ENCODE measurements around the gene FSTL4. TPM values are rescaled to one million over a fixed set of nuclear protein-coding genes. Genes with fewer than 3 reads are reported as not detected.

Gene FSTL4
- total RNA-seq, 1 donor from 2014 or later: 0.21 TPM

GRCh38 chr5:133155326-133155969 is 456.9 kb downstream of the FSTL4 start:
- Mint-ChIP-seq H3K27ac (ENCODE audit: unreplicated experiment) (no peak overlapping the region), H3K9me3 (ENCODE audit: unreplicated experiment) (no peaks in the 10 kb centered on the region), H3K4me1 (ENCODE audit: unreplicated experiment) (no peaks in the 10 kb centered on the region), H3K36me3 (ENCODE audit: low read depth, unreplicated experiment) (no peaks in the 10 kb centered on the region), H3K27me3 (ENCODE audit: unreplicated experiment) (no peaks in the 10 kb centered on the region), H3K4me3 (ENCODE audit: unreplicated experiment) (no peak overlapping the region)
- no peak for TF ChIP-seq CTCF (IDR thresholded peaks at IDR 0.05; ENCODE audit: unreplicated experiment)
- no peak for DNase-seq (ENCODE audit: low spot score)

GRCh38 chr5:133154274-133155075 is 457.9 kb downstream of the FSTL4 start:
- no peak overlapping the region for H3K4me3 Mint-ChIP-seq (ENCODE audit: unreplicated experiment)
- H3K27me3 Mint-ChIP-seq (ENCODE audit: unreplicated experiment): no peaks in the 10 kb centered on the region
- DNase-seq (ENCODE audit: low spot score): no peak
- no peak for TF ChIP-seq CTCF (IDR thresholded peaks at IDR 0.05; ENCODE audit: unreplicated experiment)
- H3K9me3 Mint-ChIP-seq (ENCODE audit: unreplicated experiment): no peaks in the 10 kb centered on the region
- H3K36me3 Mint-ChIP-seq (ENCODE audit: low read depth, unreplicated experiment): no peaks in the 10 kb centered on the region
- H3K4me1 Mint-ChIP-seq (ENCODE audit: unreplicated experiment): no peaks in the 10 kb centered on the region
- H3K27ac Mint-ChIP-seq (ENCODE audit: unreplicated experiment): no peak overlapping the region

GRCh38 chr5:133150909-133151544 is 461.3 kb downstream of the FSTL4 start:
- no peaks in the 10 kb centered on the region for H3K9me3 Mint-ChIP-seq (ENCODE audit: unreplicated experiment)
- no peak for TF ChIP-seq CTCF (IDR thresholded peaks at IDR 0.05; ENCODE audit: unreplicated experiment)

GRCh38 chr5:133149345-133149744 is 463.0 kb downstream of the FSTL4 start:
- no peak for DNase-seq (ENCODE audit: low spot score)
- Mint-ChIP-seq H3K4me1 (ENCODE audit: unreplicated experiment) (no peaks in the 10 kb centered on the region), H3K27me3 (ENCODE audit: unreplicated experiment) (peaks cover 2% of the 10 kb centered on the region), H3K4me3 (ENCODE audit: unreplicated experiment) (no peak overlapping the region), H3K27ac (ENCODE audit: unreplicated experiment) (no peak overlapping the region), H3K36me3 (ENCODE audit: low read depth, unreplicated experiment) (no peaks in the 10 kb centered on the region), H3K9me3 (ENCODE audit: unreplicated experiment) (no peaks in the 10 kb centered on the region)
- no peak for TF ChIP-seq CTCF (IDR thresholded peaks at IDR 0.05; ENCODE audit: unreplicated experiment)

More at GRCh38 chr5:133150909-133151544, 461.3 kb downstream of the FSTL4 start:
- peaks cover 2% of the 10 kb centered on the region for H3K27me3 Mint-ChIP-seq (ENCODE audit: unreplicated experiment)
- no peak overlapping the region for H3K27ac Mint-ChIP-seq (ENCODE audit: unreplicated experiment)
- no peaks in the 10 kb centered on the region for H3K4me1 Mint-ChIP-seq (ENCODE audit: unreplicated experiment)
- DNase-seq (ENCODE audit: low spot score): no peak
- no peak overlapping the region for H3K4me3 Mint-ChIP-seq (ENCODE audit: unreplicated experiment)
- H3K36me3 Mint-ChIP-seq (ENCODE audit: low read depth, unreplicated experiment): no peaks in the 10 kb centered on the region
